ENCODE results near the gene SNX32. TPM values are rescaled to one million over a fixed set of nuclear protein-coding genes. Genes with fewer than 3 reads are reported as not detected.

The SNX32 gene
- polyA plus RNA-seq (2013, experiment 1 of 2): 0.66 TPM
- polyA plus RNA-seq (2013, experiment 2 of 2): 0.48 TPM

GRCh38 chr11:65833297-65834030 lies at the start of gene SNX32:
SNX32 (plus strand) TSS chr11:65833963; CDS start chr11:65834066, 103 bp downstream.
- WGBS: 6% methylated on average over 55 of the region's 63 CpGs
- Histone ChIP-seq H3K14ac (ENCODE audit: low read length in 2 of 2) (peak within 1 kb of the TSS in 1 of 2 experiments; percentile 93), H3K23ac (ENCODE audit: low read length in 2 of 2) (no peak within 1 kb of the TSS), H3K27ac (ENCODE audit: low read length, poor library complexity, severe bottlenecking) (no peak within 1 kb of the TSS), H2BK5ac (ENCODE audit: low read depth, low read length, poor library complexity, severe bottlenecking) (no peak within 1 kb of the TSS), H3K4me2 (ENCODE audit: low read length, poor library complexity, severe bottlenecking) (peak within 1 kb of the TSS; percentile 64), H3K27me3 (ENCODE audit: control insufficient read depth in 1 of 2, insufficient read depth in 1 of 2, low read length in 2 of 2) (peaks cover 25 to 41% of the 10 kb centered on the region in 2 experiments), H2BK12ac (ENCODE audit: low read length in 2 of 2) (peak within 1 kb of the TSS; percentile 0 to 18), H3K79me1 (replicated peaks; ENCODE audit: low read length, poor library complexity, severe bottlenecking) (no peaks in the 10 kb centered on the region), H4K91ac (ENCODE audit: low read length) (peak within 1 kb of the TSS; percentile 91), H4K8ac (ENCODE audit: low read length) (peak within 1 kb of the TSS; percentile 96), H3K36me3 (ENCODE audit: control insufficient read depth in 1 of 2, insufficient read depth in 2 of 2, low read depth in 1 of 2, low read length in 2 of 2) (no peaks in the 10 kb centered on the region), H3K4me3 (ENCODE audit: insufficient read depth in 1 of 2, low read depth in 1 of 2, low read length in 2 of 2) (peak within 1 kb of the TSS; percentile 50 to 84), H2BK15ac (ENCODE audit: low read depth, poor library complexity, severe bottlenecking) (peak within 1 kb of the TSS; percentile 84), H3K4me1 (ENCODE audit: control insufficient read depth, insufficient read depth, low read depth, low read length) (peaks cover 16% of the 10 kb centered on the region), H3K18ac (ENCODE audit: low read depth in 1 of 2, low read length in 2 of 2) (peak within 1 kb of the TSS; percentile 72 to 87), H3K4ac (ENCODE audit: low read depth in 1 of 2, low read length in 2 of 2) (peak within 1 kb of the TSS in 1 of 2 experiments; percentile 57), H2AFZ (ENCODE audit: low read depth, low read length) (peak within 1 kb of the TSS; percentile 48), H3K9ac (ENCODE audit: low read length) (peak within 1 kb of the TSS; percentile 83), H2AK5ac (ENCODE audit: low read length, severe bottlenecking) (no peak within 1 kb of the TSS), H2BK120ac (ENCODE audit: low read depth, low read length) (peak within 1 kb of the TSS; percentile 22), H3K9me3 (ENCODE audit: control insufficient read depth, low read length) (no peaks in the 10 kb centered on the region)
- DNase-seq: peak; percentile 93

GRCh38 chr11:65785319-65786007 lies 48.3 kb upstream of the SNX32 start:
- WGBS: 72% methylated on average over 7 of the region's 8 CpGs
- Histone ChIP-seq H2AK5ac (ENCODE audit: low read length, severe bottlenecking) (no peak overlapping the region), H3K27ac (ENCODE audit: low read length, poor library complexity, severe bottlenecking) (no peak overlapping the region), H3K79me1 (replicated peaks; ENCODE audit: low read length, poor library complexity, severe bottlenecking) (no peaks in the 10 kb centered on the region), H3K9ac (ENCODE audit: low read length) (no peak overlapping the region), H4K8ac (ENCODE audit: low read length) (no peak overlapping the region), H3K23ac (ENCODE audit: low read length in 2 of 2) (no peak overlapping the region), H2BK120ac (ENCODE audit: low read depth, low read length) (no peak overlapping the region), H2AFZ (ENCODE audit: low read depth, low read length) (no peak overlapping the region), H4K91ac (ENCODE audit: low read length) (no peak overlapping the region), H3K27me3 (ENCODE audit: control insufficient read depth in 1 of 2, insufficient read depth in 1 of 2, low read length in 2 of 2) (peaks cover 49 to 68% of the 10 kb centered on the region in 2 experiments), H3K18ac (ENCODE audit: low read depth in 1 of 2, low read length in 2 of 2) (no peak overlapping the region), H2BK12ac (ENCODE audit: low read length in 2 of 2) (no peak overlapping the region), H3K4ac (ENCODE audit: low read depth in 1 of 2, low read length in 2 of 2) (no peak overlapping the region), H3K9me3 (ENCODE audit: control insufficient read depth, low read length) (no peaks in the 10 kb centered on the region), H3K4me2 (ENCODE audit: low read length, poor library complexity, severe bottlenecking) (no peak overlapping the region), H3K4me1 (ENCODE audit: control insufficient read depth, insufficient read depth, low read depth, low read length) (peaks cover 29% of the 10 kb centered on the region), H2BK15ac (ENCODE audit: low read depth, poor library complexity, severe bottlenecking) (no peak overlapping the region), H3K36me3 (ENCODE audit: control insufficient read depth in 1 of 2, insufficient read depth in 2 of 2, low read depth in 1 of 2, low read length in 2 of 2) (no peaks in the 10 kb centered on the region), H3K14ac (ENCODE audit: low read length in 2 of 2) (no peak overlapping the region), H2BK5ac (ENCODE audit: low read depth, low read length, poor library complexity, severe bottlenecking) (no peak overlapping the region), H3K4me3 (ENCODE audit: insufficient read depth in 1 of 2, low read depth in 1 of 2, low read length in 2 of 2) (no peak overlapping the region)
- DNase-seq: no peak

- peaks cover 26% of the 10 kb centered on the region for H3K4me1 ChIP-seq (ENCODE audit: control insufficient read depth, insufficient read depth, low read depth, low read length)
- no peak overlapping the region for H3K4me3 ChIP-seq (ENCODE audit: insufficient read depth in 1 of 2, low read depth in 1 of 2, low read length in 2 of 2)
- peaks cover 56 to 75% of the 10 kb centered on the region in 2 experiments for H3K27me3 ChIP-seq (ENCODE audit: control insufficient read depth in 1 of 2, insufficient read depth in 1 of 2, low read length in 2 of 2)
- peak overlapping the region; percentile 19 for H3K4me2 ChIP-seq (ENCODE audit: low read length, poor library complexity, severe bottlenecking)
- no peak overlapping the region for H3K4ac ChIP-seq (ENCODE audit: low read depth in 1 of 2, low read length in 2 of 2)
- no peak overlapping the region for H2BK12ac ChIP-seq (ENCODE audit: low read length in 2 of 2)
- H3K9ac ChIP-seq (ENCODE audit: low read length): no peak overlapping the region
- H4K8ac ChIP-seq (ENCODE audit: low read length): no peak overlapping the region
- H3K27ac ChIP-seq (ENCODE audit: low read length, poor library complexity, severe bottlenecking): no peak overlapping the region
- no peak overlapping the region for H2BK120ac ChIP-seq (ENCODE audit: low read depth, low read length)
- no peak for DNase-seq
- H2AK5ac ChIP-seq (ENCODE audit: low read length, severe bottlenecking): no peak overlapping the region
- no peak overlapping the region for H3K23ac ChIP-seq (ENCODE audit: low read length in 2 of 2)
- no peak overlapping the region for H2AFZ ChIP-seq (ENCODE audit: low read depth, low read length)
- H3K9me3 ChIP-seq (ENCODE audit: control insufficient read depth, low read length): no peaks in the 10 kb centered on the region
- H3K14ac ChIP-seq (ENCODE audit: low read length in 2 of 2): no peak overlapping the region
- H3K79me1 ChIP-seq (replicated peaks; ENCODE audit: low read length, poor library complexity, severe bottlenecking): no peaks in the 10 kb centered on the region
- no peak overlapping the region for H2BK15ac ChIP-seq (ENCODE audit: low read depth, poor library complexity, severe bottlenecking)
- WGBS: 17% methylated on average over 68 of the region's 74 CpGs
- no peak overlapping the region for H3K18ac ChIP-seq (ENCODE audit: low read depth in 1 of 2, low read length in 2 of 2)
- H2BK5ac ChIP-seq (ENCODE audit: low read depth, low read length, poor library complexity, severe bottlenecking): no peak overlapping the region
- H4K91ac ChIP-seq (ENCODE audit: low read length): no peak overlapping the region
- no peaks in the 10 kb centered on the region for H3K36me3 ChIP-seq (ENCODE audit: control insufficient read depth in 1 of 2, insufficient read depth in 2 of 2, low read depth in 1 of 2, low read length in 2 of 2)
These were observed 47.6 kb upstream of the SNX32 start for GRCh38 chr11:65786008-65786785.
